Measurements from ENCODE around the gene MADCAM1.

MADCAM1 gene

DNA sequence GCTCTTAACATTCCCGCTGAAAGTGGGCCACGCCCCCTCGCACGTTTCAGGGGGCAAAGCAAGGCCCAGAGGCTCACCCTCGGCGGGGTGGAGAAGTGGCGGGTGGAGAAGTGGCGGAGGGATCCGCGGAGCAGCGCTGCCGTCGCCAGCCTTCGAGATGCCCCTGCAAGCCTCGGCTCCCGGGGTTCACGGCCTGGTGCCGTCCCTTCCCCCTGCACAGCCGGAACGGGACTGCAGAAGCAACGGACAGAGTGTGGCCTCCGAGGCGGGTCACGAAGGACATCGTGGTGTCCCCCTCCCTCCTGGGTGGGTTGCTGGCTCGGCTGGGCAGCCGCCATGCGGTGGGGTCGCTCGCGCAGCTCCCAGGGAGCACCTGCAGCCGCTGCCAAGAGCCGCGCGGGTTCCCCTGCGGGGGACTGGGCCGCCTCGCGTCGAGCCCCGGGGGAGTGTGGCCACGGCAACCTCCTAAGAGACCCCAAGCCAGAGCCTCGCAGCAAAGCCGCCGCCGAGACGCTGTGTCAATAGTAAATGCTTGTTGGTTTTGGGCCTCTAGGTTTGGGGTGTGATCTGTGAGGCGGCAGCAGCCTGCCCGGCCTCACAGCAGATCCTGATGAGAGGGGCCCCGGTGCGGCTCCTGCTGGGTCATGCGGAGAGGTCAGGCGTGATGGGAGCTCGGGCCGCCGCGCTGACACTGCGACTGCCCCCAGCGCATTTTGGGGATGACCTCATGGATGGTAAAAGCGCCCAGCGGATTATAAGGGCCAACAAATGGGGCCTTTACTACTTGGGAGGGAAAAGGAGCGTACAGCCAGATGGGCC lies 16.5 kb downstream of the MADCAM1 start:
- no peak overlapping the region for H3K4me3 ChIP-seq (ENCODE audit: low read length)
- DNase-seq (ENCODE audit: low read depth), result no peak

DNA sequence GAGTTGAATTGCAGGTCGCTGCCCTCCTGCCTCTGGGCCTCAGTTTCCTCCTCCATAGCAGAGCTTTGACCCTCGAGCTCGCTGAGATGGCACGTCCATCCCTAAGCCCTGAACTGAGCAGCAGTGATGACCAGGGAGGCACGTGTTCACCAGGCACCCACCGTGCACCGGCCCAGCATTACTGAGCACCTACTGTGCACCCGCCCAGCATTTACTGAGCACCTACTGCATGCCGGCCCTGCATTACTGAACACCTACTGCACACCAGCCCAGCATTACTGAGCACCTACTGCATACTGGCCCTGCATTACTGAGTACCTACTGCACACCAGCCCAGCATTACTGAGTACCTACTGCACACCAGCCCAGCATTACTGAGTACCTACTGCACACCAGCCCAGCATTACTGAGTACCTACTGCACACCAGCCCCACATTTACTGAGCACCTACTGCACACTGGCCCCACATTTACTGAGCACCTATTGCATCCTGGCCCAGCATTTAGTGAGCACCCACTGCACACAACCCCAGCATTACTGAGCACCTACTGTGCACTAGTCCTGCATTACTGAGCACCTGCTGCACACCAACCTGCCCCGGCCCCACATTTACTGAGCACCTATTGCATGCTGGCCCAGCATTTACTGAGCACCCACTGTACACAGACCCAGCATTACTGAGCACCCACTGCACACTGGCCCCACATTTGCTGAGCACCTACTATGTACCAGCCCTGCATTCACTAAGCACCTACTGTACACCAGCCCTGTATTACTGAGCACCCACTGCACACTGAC lies 17.3 kb downstream of the MADCAM1 start:
- no peak for DNase-seq (ENCODE audit: low read depth)
- TF ChIP-seq, protein P1, sequence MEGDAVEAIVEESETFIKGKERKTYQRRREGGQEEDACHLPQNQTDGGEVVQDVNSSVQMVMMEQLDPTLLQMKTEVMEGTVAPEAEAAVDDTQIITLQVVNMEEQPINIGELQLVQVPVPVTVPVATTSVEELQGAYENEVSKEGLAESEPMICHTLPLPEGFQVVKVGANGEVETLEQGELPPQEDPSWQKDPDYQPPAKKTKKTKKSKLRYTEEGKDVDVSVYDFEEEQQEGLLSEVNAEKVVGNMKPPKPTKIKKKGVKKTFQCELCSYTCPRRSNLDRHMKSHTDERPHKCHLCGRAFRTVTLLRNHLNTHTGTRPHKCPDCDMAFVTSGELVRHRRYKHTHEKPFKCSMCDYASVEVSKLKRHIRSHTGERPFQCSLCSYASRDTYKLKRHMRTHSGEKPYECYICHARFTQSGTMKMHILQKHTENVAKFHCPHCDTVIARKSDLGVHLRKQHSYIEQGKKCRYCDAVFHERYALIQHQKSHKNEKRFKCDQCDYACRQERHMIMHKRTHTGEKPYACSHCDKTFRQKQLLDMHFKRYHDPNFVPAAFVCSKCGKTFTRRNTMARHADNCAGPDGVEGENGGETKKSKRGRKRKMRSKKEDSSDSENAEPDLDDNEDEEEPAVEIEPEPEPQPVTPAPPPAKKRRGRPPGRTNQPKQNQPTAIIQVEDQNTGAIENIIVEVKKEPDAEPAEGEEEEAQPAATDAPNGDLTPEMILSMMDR (conservative IDR thresholded peaks at IDR 0.05; ENCODE audit: low read length), result no peak
- no peak overlapping the region for H3K4me3 ChIP-seq (ENCODE audit: low read length)

More for the DNA sequence above, 16.5 kb downstream of the MADCAM1 start:
- TF ChIP-seq, protein P1 (conservative IDR thresholded peaks at IDR 0.05; ENCODE audit: low read length), result no peak

DNA sequence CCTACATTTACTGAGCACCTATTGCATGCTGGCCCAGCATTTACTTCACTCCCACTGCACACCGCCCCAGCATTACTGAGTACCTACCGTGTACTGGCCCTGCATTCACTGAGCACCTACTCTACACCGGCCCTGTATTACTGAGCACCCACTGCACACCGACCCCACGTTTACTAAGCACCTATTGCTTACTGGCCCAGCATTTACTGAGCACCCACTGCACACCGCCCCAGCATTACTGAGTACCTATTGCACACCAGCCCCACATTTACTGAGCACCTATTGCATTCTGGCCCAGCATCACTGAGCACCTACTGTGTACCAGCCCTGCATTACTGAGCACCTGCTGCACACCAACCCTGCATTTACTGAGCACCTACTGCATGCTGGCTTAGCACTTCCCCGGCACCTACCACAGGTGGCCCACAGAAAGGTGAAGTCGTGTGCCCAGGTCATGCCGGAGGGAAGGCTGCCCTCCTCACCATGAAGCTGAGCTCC lies 17.9 kb downstream of the MADCAM1 start:
- H3K4me3 ChIP-seq (ENCODE audit: low read length), result no peak overlapping the region
- no peak for DNase-seq (ENCODE audit: low read depth)
- TF ChIP-seq, protein P1 (conservative IDR thresholded peaks at IDR 0.05; ENCODE audit: low read length), result no peak

DNA sequence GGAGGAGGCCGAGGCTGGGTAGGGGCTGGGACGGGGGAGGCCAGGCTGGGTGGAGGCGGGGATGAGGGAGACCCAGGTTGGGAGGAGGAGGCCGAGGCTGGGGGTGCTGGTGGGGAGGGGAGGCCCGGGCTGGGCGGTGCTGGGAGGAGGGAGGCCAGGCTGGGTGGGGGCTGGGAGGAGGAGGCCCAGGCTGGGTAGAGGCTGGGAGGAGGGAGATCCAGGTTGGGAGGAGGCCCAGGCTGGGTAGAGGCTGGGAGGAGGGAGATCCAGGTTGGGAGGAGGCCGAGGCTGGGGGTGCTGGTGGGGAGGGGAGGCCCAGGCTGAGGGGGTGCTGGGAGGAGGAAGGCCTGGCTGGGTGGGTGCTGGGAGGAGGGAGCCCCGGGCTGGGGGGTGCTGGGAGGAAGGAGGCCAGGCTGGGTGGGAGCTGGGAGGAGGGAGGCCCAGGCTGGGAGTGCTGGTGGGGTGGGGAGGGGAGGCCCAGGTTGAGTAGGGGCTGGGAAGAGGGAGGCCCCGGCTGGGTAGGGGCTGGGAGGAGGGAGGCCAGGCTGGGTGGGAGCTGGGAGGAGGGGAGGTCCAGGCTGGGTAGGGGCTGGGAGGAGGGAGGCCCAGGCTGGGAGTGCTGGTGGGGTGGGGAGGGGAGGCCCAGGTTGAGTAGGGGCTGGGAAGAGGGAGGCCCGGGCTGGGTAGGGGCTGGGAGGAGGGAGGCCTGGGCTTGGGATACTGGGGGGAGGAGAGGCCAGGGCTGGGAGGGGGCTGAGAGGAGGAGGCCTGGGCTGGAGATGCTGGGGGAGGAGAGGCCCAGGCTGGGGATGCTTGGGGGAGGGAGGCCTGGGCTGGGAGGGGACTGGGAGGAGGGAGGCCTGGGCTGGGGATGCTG lies 21.7 kb downstream of the MADCAM1 start:
- TF ChIP-seq, protein P1 (conservative IDR thresholded peaks at IDR 0.05; ENCODE audit: low read length), result no peak
- DNase-seq (ENCODE audit: low read depth), result peak; percentile 35
- no peak overlapping the region for H3K4me3 ChIP-seq (ENCODE audit: low read length)

DNA sequence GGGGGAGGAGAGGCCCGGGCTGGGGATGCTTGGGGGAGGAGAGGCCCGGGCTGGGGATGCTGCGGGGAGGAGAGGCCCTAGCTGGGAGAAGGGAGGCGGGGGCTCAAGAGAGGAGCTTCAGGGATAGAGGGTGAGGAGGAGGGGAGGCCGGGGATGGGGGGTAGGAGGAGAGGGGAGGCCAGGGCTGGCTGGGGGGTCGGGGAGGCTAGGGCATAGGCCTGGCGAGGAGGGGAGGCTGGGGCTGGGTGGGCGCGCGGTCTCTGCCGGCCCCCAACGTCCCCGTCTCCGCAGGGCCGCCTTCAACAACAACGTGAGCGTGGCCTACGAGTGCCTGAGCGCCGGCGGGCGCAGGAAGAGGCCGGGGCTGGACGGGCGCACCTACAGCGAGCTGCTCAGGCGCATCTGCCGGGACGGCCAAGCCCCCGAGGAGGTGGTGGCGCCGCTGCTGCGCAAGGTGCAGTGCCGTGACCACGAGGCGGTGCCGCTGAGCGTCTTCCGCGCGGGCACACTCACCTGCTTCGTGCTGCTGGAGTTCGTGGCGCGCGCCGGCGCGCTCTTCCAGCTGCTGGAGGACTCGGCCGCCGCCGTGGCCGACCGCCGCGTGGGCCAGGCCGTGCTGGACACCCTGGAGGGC lies 22.4 kb downstream of the MADCAM1 start:
- TF ChIP-seq, protein P1 (conservative IDR thresholded peaks at IDR 0.05; ENCODE audit: low read length), result no peak
- DNase-seq (ENCODE audit: low read depth), result no peak
- H3K4me3 ChIP-seq (ENCODE audit: low read length), result no peak overlapping the region

DNA sequence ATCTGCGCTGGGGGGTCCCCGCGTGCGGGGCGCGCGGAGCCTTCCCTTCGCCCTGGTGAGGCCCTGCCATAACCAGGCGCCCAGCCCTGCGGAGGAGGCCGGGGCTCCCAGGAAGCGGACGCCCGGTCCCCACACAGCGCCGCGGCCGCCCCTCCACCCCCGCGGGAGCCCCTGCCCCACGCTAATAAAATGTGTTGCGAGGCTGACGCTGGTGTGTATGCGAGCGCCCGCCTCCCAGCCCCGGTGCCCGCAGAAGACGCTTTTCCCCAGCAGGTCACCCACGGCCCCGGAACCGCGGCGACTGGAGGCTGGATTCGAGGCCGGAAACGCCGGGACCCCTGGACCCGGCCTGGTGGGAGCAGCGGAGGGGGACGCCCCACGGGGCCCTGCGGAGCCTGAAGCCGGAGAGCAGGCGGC lies 23.2 kb downstream of the MADCAM1 start:
- H3K4me3 ChIP-seq (ENCODE audit: low read length), result no peak overlapping the region
- TF ChIP-seq, protein P1 (conservative IDR thresholded peaks at IDR 0.05; ENCODE audit: low read length), result no peak
- DNase-seq (ENCODE audit: low read depth), result no peak
